GM21381 (cell line): ENCODE measurements around the gene KLF12.
A peak's percentile ranks its signal among the peaks of the same experiment; 100 is the strongest.

Source experiments
- ATAC-seq: cut with Tn5 transposase; IDR thresholded peaks from one replicate; pipeline ENCODE4 v1.9.1; 2021; ENCODE audit warnings: mild to moderate bottlenecking, moderate library complexity; ENCODE audit not compliant: unreplicated experiment

KLF12 gene

DNA sequence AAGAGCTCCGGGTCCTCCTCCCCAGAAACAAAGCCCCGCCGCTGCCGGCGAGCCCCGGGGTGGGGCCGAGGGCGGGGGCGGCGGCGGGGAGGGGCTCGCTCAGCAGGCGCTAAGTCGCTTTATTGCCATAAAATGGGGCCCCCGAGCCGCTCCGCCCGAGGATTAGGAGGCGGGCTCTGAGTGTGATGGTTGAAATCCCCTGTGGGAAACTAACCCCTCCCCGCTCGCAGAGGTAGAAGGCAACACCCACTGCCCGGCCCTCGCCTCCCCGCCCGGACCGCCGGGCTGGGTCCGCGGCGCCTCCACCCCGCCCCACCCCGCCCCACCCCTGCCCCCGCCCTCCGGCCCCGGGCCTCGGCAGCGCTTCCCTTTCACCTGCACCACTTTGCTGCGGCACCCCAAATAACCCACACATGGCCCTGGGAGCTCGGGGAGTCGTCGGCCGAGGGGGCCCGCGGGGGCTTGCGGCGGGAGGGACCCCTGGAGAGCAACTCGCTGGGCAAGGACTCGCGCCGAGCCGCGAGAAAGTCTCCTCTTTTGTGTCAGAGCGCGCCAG lies at the start of gene KLF12:
TSS of gene KLF12 (minus strand) at position 184 of the 556 bp plus-strand sequence.
- ATAC-seq = peak; percentile 59

DNA sequence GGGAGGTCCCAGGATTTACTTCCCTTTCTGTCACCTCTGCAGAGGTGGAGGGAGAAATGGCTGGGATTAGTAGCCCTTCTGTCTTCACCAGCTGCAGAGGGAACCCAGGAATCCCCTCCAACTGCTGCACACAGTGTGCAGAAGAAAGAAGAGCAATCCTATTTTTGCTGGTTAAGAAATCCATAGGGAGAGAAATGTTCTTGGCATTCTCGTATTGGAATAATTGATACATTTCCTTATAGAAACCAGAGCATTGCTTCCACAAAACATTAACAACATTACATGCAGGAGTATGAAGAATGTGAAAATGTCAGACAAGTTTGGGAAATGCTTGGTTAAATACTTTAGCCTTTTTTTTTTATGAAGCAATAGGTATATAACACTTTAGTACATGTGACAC lies 48.3 kb upstream of the KLF12 start:
- ATAC-seq = no peak

DNA sequence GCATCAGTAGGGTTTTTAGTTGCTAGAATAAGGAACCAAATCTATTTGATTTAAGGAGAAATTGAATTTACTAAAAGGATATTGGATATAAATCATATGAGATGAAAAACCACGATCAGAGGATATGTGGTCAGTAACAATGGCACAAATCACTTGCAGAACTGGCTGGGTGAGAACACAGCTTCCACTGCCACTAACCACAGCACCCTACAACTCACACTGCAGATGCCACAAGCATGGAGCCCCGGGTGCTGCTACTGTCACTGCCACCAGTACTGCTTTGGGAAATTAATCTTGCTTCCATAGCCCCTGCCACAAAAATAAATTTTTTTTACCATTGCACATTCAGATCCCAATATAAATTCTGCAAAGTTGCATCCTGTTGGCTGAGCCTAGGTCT lies 40.6 kb upstream of the KLF12 start:
- no peak for ATAC-seq

DNA sequence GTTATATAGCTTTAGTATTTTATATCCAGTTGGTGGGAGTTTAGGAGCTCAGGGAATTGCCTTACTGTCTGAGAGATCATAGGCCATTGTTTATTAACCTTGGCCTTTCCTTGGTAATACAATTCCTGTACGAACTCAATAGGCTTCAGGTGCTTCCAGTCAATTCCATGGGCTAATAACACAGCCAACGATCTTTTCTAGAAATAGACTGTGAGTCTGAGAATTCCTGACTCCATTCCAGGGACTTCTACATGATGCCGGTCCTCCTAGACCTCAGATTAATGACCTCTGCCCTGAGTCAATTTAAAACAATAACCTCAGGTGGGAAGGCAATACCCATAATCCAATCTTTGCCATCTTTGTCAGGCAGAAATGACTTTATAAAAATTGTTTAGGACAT lies 39.6 kb upstream of the KLF12 start:
- no peak for ATAC-seq

DNA sequence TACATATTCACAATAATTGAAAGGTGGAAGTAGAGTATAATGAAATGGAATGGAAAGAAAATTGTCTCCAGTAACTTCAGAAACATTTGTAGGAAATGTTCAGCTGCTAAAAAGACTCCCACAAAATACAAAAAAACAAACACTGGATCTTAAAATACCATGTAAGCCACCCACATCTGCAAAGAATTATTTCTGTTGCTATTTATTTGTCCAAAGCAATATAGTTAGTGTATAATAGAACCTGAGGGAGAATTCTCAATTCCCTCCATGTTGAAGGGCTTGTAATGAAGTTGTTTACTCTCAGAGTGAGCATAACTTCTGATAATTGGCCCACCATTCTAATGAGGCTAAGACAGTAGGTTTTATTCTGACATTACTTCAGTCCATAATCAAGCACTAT lies 37.4 kb upstream of the KLF12 start:
- no peak for ATAC-seq

DNA sequence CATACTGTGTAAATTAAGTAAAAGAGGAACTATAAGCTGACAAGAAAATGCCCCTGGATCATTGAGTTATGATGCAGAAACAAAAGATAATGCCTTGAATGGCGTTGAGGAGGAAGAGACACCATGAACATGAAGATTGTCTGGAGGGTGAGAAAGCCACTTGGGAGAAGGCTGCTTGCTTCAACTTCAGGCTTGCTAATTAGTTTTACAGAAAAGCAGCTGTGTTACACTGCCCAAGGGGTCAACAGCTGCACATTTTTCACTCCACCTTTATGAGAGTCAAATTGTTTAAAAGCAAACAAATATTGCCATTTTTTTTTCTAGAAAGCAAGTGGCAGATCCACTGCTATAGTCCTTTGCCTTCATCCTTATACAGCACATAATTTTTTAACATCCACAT lies 35.5 kb upstream of the KLF12 start:
- ATAC-seq = no peak

DNA sequence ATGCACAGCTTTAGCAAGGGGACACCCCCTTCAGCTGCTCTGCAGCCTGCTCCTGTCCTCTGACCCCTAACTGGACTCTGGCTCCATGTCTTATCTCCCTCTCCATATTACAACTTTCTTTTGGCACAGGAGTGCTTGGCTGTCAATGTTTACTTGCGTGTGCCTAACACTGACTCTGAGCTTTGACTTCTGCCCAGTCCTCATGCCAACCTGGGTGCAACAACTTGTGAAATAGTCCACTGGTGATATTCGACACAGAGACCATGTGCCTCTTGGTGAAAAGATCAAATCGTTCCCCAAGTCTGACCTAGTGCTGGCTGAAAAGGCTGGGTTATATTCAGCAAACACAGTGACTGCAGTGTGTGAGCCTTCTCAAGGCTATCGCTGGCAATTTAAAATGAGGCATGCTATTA lies 34.1 kb upstream of the KLF12 start:
- ATAC-seq = no peak

DNA sequence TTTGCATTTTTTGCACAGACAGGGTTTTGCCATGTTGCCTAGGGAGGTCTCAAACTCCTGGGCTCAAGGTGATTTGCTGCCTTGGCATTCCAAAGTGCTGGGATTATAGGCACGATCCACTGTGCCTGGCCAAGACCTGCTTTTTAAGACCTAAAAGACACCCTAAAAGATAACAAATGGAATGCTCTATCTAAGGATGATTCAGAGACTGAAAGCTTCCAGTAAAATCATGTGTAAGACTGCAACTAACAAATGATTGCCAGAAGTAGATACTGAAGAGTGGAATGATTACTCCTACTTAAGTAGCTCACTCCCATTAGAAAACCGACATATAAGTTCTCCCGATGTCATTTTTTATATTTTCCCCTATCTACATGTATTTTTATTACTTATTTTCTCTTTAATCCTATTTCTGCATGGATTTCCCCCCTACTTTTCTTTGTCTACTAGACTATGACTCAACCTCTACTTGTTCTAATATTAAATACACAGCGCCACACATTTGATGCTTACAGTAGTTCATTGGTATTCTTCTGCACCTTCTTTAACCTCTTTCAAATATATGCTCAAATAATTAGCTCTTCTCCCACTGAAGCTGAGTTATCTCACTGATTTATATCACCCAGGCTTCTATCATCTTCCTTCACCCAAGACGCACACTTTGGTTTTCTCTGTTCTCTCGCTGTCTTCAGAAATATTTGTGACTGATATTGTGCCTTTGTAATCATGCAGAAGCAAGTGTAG lies 32.2 kb upstream of the KLF12 start:
- ATAC-seq = no peak

DNA sequence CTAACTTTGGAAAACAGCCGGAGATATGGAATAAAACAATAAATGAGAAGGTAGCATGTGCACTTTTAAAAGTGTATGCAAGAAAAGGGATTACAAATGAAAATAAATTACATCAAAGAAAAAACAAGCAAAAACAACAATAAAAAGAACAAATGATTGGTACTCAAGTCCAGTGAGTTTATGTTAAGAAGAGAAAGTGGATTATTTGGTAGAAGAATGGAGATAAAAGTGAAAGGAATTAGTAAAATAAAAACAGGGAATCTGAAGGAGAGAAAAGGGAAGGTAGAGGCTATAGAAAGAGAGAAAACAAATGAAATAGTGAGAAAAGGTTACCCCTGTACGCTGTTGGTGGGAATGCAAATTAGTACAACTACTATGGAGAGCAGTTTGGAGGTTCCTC lies 28.6 kb upstream of the KLF12 start:
- no peak for ATAC-seq

DNA sequence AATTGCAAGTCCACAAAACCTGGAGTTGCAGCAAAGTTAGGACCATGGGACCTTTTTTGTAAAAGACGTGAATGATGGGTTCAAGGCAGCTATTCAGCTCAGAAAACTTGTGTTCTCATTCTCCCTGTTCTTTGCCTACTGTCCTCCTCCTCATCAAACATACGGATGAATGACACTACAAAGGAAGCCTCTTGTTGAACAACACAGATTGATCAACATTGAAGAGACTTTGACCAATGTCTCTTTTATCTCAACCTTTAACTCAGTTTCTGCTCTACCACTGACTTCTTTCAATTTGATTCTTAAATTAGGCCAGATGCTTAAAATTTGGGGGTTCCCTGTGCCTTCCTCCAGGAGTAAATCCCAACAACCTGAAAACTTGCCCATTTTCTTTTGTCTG lies 27.9 kb upstream of the KLF12 start:
- ATAC-seq = no peak

DNA sequence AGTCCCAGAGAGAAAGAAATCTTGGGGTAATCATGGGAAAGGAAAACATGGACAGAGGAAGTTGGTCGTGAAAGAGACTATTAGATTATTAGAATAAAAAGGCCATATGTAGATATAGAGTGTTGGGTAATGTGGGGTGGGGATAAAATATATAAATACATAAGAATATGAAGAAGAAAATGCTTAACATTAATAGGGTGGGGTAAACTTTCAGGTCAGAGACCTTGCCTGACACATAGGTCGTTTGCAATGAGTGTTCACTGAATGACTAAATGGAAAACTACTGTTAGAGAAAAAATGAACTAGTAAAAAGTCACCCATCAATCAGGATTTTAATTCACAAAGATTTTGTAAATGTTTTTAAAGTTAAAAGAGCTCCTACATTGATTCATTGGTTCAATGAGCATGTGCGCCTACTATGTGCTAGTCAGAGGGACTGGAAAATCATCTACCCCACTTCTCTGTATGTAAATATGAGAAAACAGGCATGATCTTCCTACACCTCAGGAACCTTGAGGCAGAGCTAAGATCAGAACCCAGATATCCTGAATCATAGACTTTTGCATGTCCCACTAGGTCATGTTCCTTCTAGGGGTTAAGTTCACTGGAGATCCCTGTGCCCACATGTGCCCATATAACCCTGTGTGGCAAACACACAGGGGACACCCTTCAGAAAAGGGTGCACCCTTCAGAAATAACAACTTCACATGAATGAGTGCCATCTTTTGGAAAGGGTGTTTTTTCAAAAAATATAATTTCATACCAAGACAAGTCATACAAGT lies 24.6 kb upstream of the KLF12 start:
- no peak for ATAC-seq

DNA sequence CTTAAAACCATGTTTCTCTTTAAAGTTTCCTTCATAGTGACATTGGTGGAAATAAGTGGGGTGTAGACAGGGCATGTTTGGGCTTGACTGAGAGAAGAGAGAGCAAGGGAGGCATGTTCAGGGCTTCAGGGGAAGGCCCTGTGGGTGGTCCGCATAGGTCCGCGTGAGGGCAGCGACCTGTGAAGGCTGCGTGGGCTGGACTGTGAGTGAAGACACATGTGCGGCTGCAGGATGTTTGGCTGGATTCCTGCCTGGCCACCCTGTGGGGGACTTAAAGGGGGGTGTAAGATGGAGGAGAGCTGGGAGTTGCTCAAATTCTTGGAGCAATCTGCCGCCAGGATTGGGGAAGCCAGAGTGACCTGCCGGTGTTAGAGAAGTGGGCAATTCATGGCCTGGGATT lies 23.8 kb upstream of the KLF12 start:
- ATAC-seq = no peak

DNA sequence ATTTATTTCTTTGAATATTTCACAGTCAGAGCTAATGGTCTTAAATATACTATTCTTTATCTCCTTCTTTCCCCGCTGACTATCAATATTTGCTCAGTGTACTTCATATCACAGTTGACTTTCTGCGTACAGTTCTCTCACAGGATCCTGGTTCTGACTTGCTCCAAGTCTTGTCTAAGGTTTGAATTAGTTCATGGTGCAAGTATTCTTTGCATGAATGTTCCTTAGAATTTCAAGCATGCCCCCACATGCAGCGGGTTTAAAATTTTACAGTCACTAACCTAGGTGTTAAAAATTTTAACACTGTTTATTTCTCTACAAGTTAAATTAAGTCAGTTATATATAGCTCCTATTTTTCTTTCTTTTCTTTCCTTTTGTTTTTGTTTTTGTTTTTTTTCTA lies 20.8 kb upstream of the KLF12 start:
- ATAC-seq = no peak

DNA sequence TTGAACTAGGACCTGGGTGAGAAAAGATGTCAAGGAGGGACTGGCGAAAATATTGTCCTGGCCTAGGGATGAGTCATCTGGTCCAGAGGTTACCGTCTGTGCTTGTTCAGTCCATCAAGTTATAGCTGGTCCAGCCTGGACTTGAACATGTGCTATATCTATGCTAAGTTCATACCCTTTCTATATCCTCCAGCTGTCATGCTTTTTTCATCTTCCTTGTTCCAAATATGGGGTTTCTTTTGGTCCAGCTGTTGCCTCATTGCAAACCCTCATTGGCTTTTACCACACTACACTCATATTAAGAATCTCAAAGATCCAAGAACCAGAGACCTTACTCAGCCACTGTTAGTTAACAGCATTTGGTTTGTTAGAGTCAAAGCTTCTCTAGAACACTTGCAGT lies 19.1 kb upstream of the KLF12 start:
- ATAC-seq = no peak

DNA sequence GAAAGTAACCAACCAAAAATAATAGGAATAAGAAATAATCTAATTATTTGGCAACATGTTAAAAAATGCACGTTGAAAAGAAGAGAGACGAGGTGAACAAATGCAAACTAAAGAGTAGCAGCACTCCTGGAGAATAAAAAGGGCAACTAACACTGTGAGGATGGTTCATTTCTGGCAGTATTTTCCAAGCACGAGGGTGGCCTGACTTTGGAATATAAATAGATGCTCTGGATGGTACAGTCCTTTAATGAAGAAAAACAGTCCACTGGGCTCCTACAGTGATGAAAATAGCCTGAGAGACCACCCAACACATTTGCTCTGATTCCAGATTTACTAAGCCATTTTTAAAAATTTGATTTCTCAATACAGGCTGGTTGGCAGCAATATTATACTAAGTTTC lies 17.7 kb upstream of the KLF12 start:
- ATAC-seq = no peak

DNA sequence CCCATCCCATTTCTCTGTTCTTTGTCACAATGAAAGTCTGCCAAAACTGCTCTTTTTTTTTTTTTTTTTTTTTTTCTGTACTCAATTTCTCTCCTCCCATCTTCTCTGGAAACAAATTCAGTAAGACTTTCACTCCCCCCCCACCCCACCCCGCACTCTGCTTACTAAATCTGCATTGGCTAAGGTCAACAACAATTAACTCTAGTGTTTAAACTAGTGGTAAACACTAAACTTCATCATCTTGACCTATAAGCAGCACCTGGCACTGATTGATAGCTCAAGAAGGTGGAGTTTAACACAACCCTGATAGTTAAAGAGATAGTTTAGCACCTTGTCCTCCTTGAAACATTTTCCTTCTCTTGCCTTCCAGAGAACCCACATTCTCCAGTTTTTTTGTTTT lies 14.1 kb upstream of the KLF12 start:
- ATAC-seq = no peak

DNA sequence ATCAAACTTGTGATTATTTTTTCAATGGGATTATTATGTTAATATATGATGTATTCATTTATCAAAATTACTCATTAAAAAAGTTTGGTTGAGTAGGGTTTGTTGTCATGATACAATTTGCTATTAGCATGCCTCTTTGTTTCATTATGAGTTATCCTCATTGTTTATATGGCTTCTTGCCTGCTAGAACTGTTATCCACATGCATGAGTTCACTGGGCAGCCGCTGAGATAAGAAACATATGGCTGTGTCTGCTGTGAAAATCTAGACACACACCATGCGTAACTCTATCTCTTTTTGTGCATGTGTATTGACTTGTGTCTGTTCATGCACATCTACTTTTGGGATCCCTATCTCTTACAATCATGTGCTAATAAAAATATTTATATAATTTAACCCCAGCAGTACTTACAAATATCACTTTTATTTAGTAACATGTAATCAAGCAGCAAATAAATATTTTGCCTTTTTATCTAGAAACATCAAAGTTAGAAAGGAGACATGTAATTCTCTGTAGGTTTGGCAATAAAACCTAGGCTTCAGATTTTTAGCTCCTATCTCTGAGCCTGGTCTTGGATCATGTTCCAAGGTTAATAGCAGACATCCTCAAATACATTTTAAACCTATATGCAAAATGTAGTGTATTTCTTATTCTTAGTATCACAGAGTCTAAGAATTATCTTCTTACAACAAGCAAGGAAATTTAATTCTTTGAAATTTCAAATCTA lies 11.2 kb upstream of the KLF12 start:
- ATAC-seq = no peak

DNA sequence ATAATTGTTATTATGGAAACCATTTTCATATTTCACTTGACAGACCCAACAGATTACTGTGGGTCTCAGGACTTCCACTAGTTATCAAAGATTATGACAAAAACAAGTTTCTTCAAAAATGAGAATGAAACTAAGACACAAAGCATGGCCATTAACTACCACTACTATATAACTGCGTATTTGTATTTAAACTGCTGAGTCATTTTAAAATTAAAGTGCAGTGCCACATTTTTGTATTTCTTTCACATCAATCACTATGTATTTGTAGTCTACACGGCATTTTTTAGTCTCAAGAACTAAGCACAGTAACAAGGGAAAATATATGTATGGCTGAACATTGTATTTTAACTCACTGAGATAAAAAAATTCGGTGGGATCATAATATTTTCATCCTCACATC lies 10.1 kb upstream of the KLF12 start:
- ATAC-seq = no peak

DNA sequence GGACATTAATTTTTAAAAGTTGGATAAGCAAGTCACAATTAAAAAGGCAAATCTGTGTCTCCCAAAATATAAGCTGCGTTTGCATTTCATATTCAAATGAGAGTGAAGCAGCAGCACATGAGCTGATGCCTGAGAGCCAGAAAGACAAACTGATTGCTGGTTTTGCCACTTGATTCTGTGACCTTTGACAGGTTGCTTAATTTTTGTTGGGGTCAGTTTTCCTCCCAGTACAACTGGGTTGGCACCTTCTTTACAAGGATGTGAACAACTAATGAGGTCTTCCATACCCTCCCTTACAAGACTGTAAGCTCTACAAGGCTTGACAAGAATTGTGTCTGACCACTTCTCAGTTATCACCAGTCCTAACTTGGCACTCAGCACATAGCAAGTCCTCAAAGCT lies 8.1 kb upstream of the KLF12 start:
- ATAC-seq = no peak

DNA sequence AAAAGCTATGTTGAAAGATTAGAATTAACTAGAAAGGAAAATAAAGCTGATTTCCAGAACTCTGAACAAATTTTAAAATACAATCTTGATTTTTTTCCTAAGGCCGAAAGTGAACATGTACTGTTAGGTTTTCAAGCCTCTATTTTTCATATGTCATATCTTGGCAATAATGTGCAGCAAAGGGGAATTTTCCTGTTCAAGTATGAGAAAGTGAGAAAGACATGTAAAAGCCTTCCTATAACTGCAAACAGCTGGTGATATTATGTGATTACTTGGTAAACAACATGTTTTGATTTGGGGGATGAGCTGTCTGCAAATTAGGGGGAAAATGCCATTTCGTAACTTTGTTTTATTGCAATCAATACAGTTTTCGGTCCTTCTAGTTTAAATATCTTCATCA lies 4.0 kb upstream of the KLF12 start:
- no peak for ATAC-seq

DNA sequence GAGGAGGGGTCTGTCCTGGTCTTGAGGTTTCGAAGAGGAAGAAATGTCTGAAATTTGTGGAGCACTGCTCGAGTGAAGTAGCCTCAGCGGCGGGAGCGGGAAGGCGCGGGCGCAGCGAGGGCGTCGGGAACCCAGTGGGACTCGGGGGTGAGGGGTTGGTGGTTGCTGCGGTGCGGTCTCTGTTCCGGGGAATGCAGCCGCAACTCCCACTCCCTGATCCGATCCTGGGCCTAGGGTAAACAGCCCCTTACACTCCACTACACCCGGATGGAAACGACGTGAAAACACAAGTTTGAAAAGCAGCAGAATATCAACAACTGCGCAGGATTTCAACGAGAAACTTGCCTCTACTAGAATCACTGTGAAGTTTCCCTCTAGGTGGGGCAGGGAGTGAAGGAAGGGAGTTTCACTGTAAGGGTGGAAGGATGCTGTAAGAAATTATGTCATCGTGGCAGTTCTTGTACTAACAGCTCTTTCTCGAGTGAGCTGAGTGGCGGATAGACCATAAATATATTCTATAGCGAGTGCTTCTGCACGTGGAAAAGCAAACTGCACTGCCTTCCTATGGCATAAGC lies 2.0 kb upstream of the KLF12 start:
- ATAC-seq = no peak
